Mucosa of descending colon (tissue), 3 donors: Measurements from ENCODE around the gene CDK11A. TPM values are rescaled to one million over a fixed set of nuclear protein-coding genes. Genes with fewer than 3 reads are reported as not detected.
A peak's percentile ranks its signal among the peaks of the same experiment; 100 is the strongest.
"Not testable (repeated sequence)": the region's sequence is repeated elsewhere in the genome, so short reads cannot be mapped to it uniquely, and the experiment has no call there.

Experiments
- ATAC-seq: fragments of 200-7000 bp; cut with Tn5 transposase; one replicate; pipeline ENCODE4 v1.9.1; 2020; ENCODE audit warnings: mild to moderate bottlenecking, moderate library complexity
- DNase-seq, 3 donors: peaks; one replicate each; pipeline ENCODE4 v3.0.0-alpha.2; 2020
- H3K36me3 ChIP-seq: fragments of 200-600 bp; one replicate; pipeline ENCODE4 v1.8.0; 2021; ENCODE audit warnings: low read depth, mild to moderate bottlenecking
- H3K4me1 ChIP-seq: fragments of 200-600 bp; one replicate; pipeline ENCODE4 v1.8.0; 2021; ENCODE audit warnings: low read depth, mild to moderate bottlenecking
- H3K4me3 ChIP-seq: fragments of 200-600 bp; one replicate; pipeline ENCODE4 v1.8.0; 2021; ENCODE audit warnings: mild to moderate bottlenecking
- H3K9me3 ChIP-seq: fragments of 200-600 bp; one replicate; pipeline ENCODE4 v1.8.0; 2021; ENCODE audit warnings: mild to moderate bottlenecking
- intact Hi-C, 2 donors: fragments of 100-400 bp; cut with DNase I in 1 of 2; cut with micrococcal nuclease in 1 of 2; formaldehyde crosslinking; loops; one replicate each; pipeline versions ENCODE4 v1.11.0 to v1.11.1; 2022; cut with DNase I, micrococcal nuclease
- total RNA-seq, 3 donors: library from RNA; stranded (reverse); fragmentation: NEBNext Ultra II Directional in 2 of 3; extraction: Animal tissue kit (Norgen Biotek cat#: 25700) in 2 of 3; gene quantifications; one replicate each; pipeline versions ENCODE4 v1.2.1 to v1.2.4, GENCODE V29; 2021 to 2023
- TF ChIP-seq, protein P1 (sequence below): fragments of 200-600 bp; IDR thresholded peaks from one replicate; pipeline ENCODE4 v1.8.0; 2022; ENCODE audit warnings: antibody characterized with exemption, mild to moderate bottlenecking
- donor health status: DM: no; HTN: no; CAD: no; lungs with moderate emphysema.
- donor health status: DM: no; HTN: no; CAD: no.
- donor health status: DM: no; HTN: yes; CAD: no.

Gene CDK11A
- total RNA-seq, 3 donors from 2014 or later = 67.1 to 91.0 (median 83.5) TPM

DNA sequence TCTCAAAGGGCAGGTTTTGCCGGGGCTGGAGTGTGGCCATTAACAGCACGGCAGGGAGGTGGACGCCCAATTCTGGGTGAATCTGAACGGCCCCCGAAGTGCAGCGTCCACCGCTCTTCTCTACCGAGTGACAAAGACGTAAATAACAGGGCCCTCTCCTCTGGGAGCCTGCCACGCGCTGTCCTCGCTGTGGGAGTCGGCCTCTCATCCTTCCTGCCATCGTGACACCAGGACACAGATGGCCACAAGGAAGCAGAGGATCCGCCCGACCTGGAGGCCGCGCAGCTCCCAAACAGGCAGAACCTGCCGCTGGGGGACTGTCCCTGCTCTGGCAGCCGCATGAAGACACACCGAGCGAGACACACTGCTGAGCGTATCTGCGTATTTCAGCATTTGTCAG is 53.3 kb downstream of the CDK11A start:
- intact Hi-C loops = no loop called here
- no peaks in the 10 kb centered on the region for H3K4me1 ChIP-seq
- no peaks in the 10 kb centered on the region for H3K36me3 ChIP-seq
- H3K9me3 ChIP-seq = no peaks in the 10 kb centered on the region
- no peak overlapping the region for H3K4me3 ChIP-seq
- ATAC-seq = no peak
- DNase-seq = peak in 2 of 3 donors; percentile 19 to 39
- TF ChIP-seq, protein P1, sequence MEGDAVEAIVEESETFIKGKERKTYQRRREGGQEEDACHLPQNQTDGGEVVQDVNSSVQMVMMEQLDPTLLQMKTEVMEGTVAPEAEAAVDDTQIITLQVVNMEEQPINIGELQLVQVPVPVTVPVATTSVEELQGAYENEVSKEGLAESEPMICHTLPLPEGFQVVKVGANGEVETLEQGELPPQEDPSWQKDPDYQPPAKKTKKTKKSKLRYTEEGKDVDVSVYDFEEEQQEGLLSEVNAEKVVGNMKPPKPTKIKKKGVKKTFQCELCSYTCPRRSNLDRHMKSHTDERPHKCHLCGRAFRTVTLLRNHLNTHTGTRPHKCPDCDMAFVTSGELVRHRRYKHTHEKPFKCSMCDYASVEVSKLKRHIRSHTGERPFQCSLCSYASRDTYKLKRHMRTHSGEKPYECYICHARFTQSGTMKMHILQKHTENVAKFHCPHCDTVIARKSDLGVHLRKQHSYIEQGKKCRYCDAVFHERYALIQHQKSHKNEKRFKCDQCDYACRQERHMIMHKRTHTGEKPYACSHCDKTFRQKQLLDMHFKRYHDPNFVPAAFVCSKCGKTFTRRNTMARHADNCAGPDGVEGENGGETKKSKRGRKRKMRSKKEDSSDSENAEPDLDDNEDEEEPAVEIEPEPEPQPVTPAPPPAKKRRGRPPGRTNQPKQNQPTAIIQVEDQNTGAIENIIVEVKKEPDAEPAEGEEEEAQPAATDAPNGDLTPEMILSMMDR = no peak

DNA sequence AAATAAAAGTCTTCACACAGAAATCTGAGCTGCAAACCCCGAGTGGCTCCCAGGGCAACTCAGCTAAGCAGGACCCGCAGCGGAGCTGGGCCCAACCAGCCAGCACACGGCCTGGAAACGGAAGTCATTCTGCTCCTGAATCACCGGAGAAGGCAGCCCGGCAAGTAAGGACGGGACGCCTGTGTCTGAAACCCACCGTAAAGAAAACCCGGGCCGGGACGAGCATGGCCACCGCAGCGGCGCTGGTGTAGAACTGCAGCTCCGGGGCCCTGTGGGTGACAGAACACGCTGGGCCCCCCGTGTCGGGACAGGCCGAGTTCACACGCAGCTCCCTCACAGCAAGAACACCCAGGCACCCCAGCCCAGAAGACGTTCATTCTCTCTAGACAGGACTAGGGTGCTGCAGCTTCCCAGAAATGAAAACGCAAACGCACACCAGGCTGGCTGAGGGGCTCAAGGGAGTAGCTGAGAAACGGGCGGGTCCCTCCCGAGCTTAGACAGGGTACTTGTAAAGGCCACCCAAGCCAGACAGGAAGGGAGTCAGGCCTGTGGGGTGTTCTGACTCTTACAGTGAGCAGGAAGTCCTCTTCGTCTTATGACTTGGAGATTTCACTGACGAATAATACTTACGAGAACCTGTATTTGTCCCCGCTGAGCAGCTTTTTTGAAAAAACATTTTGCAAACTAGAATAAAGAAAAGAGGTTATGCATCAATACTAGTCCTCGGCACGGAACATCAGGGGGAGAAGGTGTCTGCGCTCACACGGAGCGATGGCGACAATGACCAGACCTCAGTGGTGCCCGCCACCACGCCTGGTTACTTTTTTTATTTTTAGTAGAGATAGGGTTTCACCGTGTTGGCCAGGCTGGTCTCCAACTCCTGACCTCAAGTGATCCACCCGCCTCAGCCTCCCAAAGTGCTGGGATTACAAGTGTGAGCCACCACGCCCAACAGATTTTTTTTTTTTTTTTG is 54.4 kb downstream of the CDK11A start:
- Histone ChIP-seq H3K9me3 (no peaks in the 10 kb centered on the region), H3K4me1 (no peaks in the 10 kb centered on the region), H3K36me3 (no peaks in the 10 kb centered on the region), H3K4me3 (no peak overlapping the region)
- intact Hi-C loops = no loop called here
- ATAC-seq (no peak), DNase-seq (peak in 2 of 3 donors; percentile 18 to 41)
- TF ChIP-seq, protein P1 = no peak

DNA sequence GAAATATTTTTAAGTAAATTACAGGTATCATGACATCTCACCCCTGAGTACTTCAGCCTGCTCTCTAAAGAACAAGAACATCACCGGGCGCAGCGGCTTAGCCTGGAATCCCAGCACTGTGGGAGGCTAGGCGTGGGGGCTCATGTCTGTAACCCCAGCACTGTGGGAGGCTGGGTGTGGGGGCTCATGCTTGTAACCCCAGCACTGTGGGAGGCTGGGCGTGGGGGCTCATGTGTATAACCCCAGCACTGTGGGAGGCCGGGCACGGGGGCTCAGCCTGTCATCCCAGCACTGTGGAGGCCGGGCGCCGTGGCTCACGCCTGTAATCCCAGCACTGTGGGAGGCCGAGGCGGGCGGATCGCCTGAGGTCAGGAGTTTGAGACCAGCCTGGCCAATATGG is 57.6 kb downstream of the CDK11A start:
- no peaks in the 10 kb centered on the region for H3K36me3 ChIP-seq
- H3K4me1 ChIP-seq = peaks cover 6% of the 10 kb centered on the region
- H3K4me3 ChIP-seq = no peak overlapping the region
- TF ChIP-seq, protein P1 = no peak
- ATAC-seq (no peak), DNase-seq (peak in 2 of 3 donors; percentile 22 to 44)
- intact Hi-C loops = no loop called here
- no peaks in the 10 kb centered on the region for H3K9me3 ChIP-seq

DNA sequence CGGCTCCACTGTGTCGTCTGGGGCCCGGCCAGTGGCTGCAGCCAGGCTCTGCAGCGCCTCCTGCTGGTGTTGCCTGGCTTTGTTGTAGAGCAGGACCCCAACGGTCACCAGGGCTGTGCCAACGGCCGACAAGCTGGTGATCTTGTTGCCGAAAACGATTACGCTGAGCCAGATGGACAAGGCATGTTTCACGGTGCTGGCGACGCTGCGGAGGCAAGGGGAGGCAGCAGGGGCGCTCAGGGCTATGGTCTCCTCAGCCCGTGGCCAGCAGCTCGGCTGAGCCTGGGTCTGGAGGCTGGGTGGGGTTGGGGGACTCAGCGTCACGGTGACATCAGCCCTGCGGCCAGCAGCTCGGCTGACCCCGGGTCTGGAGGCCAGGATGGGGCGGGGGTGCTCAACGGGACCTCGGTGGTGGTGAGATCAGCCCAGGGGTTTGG is 58.3 kb downstream of the CDK11A start:
- TF ChIP-seq, protein P1 = peak; percentile 15
- ATAC-seq = peak; percentile 52
- no peaks in the 10 kb centered on the region for H3K9me3 ChIP-seq
- H3K4me3 ChIP-seq = no peak overlapping the region
- peak in 2 of 3 donors; percentile 52 to 53 for DNase-seq
- no peaks in the 10 kb centered on the region for H3K36me3 ChIP-seq
- intact Hi-C loops = no loop called here
- H3K4me1 ChIP-seq = peaks cover 6% of the 10 kb centered on the region

DNA sequence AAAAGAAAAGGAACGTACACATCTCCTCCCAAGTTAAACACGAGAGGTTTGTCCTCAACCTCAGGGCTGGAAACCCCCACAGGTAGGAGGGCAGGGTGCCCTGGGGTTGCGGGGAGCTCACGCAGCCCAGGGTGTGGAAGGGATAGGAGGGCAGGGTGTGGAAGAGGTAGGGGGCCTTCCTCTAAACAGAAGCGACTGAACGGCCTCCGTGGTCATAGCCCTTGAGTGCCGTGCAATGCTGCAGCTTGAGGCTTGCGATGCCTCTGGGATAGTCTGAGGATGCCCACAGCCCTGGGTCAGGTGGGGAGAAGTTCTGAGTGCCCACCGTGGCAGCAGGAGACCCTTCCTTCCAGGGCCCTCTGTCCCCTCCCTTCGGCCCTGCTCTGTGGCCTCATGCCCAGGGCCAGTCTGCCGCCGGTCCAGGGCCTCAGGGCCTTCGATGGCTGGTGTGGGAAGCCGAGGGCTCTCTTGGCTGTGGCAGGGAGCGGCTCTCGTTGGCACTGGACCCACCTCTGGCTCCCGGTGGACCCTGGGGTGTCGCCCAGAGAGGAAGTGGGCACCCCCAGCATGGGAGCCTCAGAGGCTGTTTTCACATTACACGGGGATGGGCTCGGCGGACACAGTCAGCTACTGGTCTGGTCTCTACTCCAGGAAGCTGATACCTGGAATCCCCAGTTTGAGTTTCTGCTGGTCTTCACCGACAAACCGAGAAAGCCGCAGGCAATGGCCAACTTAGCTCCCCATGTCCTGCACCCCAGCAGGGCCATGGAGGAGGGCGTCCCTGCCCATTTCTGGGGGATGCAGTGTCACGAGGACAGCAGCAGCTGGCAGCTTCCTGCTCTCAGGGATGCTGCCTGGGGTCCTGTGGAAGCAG is 59.0 kb downstream of the CDK11A start:
- peak; percentile 7 for ATAC-seq
- no peaks in the 10 kb centered on the region for H3K36me3 ChIP-seq
- intact Hi-C loops = no loop called here

DNA sequence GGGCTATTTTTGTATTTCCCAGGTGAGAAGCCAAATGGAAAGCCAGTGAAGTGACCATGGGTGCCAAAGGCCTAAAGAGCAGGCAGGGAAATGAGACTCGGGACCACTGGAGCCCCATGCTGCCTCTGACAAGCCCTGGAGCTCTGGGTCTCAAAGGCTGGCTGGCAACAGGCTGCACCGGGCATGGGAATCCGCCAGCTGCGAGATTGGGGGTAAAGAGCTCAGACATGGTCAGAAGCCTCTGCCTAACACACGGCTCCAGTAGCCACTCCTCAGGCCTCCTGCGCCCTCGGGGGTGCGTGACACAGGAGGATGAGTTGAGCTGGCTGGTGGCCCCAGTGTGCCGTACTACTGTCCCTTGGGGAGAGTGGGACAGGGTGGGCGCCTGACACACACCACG is 59.8 kb downstream of the CDK11A start:
- H3K4me3 ChIP-seq, DNase-seq, H3K36me3 ChIP-seq, intact Hi-C loops, H3K9me3 ChIP-seq, ATAC-seq, H3K4me1 ChIP-seq: not testable (repeated sequence)

More for the DNA sequence above, 59.0 kb downstream of the CDK11A start:
- no peak overlapping the region for H3K4me3 ChIP-seq
- H3K9me3 ChIP-seq = no peaks in the 10 kb centered on the region
- DNase-seq = peak in 2 of 3 donors; percentile 24 to 53
- TF ChIP-seq, protein P1 = no peak
- peaks cover 6% of the 10 kb centered on the region for H3K4me1 ChIP-seq

DNA sequence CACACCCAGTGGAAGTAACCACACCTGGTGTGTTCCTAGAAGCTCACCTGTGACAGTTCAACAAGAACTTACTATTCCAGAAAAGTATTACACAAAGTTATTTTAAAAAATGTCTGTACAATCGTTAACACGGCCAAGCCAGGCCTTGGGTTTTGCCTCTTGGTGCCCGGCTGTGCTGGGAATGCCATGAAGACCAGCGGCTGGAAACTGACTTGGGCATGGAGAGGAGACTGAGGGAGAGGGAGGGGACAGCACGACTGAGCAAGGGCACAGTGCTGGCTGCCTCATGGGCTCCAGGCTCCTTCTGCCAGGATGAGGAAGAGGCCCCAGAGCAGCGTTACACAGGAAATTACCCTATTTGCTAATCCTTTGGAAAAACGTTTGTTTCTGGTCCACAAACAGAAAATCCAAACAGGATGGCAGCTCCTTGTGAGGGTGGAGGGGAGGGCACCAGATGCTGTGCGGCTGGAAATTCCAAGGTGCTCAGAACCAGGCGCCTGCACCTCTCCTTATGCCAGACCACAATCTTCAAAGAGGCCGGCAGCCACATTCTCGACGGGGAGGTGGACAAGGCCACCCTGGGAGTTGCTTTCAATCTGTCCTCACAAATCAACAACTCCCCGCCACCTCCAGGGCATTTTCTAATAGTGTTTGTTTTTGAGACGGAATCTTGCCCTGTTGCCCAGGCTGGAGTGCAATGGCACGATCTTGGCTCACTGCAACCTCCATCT is 61.2 kb downstream of the CDK11A start:
- ATAC-seq = not testable (repeated sequence)

DNA sequence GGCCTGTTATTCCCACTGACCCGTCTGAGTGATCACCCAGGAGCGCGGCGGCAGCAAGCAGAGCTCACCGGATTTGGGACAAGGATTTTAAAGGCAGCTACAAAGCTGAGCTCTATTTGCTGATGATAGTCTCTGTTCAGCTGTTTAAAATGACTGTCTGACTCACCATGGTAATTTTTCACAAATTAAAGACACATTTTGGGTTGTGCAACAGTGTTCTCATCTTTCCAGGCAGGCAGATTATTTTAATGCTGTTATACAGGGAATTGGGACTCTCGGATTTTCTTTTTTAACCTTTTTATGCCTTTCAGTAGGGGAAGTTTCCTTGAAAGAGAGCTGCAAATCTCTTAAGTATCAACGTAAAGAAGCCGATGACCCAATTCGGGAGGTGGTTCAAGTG is 61.8 kb downstream of the CDK11A start:
- DNase-seq, H3K36me3 ChIP-seq, intact Hi-C loops, ATAC-seq, H3K9me3 ChIP-seq, H3K4me3 ChIP-seq, H3K4me1 ChIP-seq: not testable (repeated sequence)

More for the DNA sequence above, 61.2 kb downstream of the CDK11A start:
- H3K36me3 ChIP-seq, intact Hi-C loops, H3K9me3 ChIP-seq, H3K4me1 ChIP-seq, H3K4me3 ChIP-seq: not testable (repeated sequence)
- peak in 2 of 3 donors; percentile 35 to 38 for DNase-seq
